DOHH2 (cell line): Measurements from ENCODE around the gene TNFSF8.
A peak's percentile ranks its signal among the peaks of the same experiment; 100 is the strongest.

Source experiments
- H3F3A ChIP-seq: fragments of 200-600 bp; sonication (generic), shearing (Covaris generic); 2 replicates; pipeline ENCODE4 v1.6.0; 2016; ENCODE audit warnings: antibody characterized with exemption, mild to moderate bottlenecking; ENCODE audit not compliant: control insufficient read depth, insufficient read depth
- H3K27ac ChIP-seq: fragments of 200-600 bp; sonication (generic); 2 replicates; pipeline ENCODE4 v1.5.1; 2014; ENCODE audit warnings: low read depth, mild to moderate bottlenecking, low read length, moderate library complexity
- H3K27me3 ChIP-seq: fragments of 200-600 bp; sonication (generic); 2 replicates; pipeline ENCODE4 v1.6.1; 2014; ENCODE audit warnings: mild to moderate bottlenecking, low read length, mixed read lengths; ENCODE audit not compliant: control insufficient read depth
- H3K36me3 ChIP-seq: fragments of 200-600 bp; sonication (generic); 2 replicates; pipeline ENCODE4 v1.6.1; 2014; ENCODE audit warnings: mild to moderate bottlenecking, low read length, moderate library complexity, mixed read lengths; ENCODE audit not compliant: control insufficient read depth
- H3K4me1 ChIP-seq: fragments of 200-600 bp; sonication (generic); 2 replicates; pipeline ENCODE4 v1.6.1; 2014; ENCODE audit warnings: mild to moderate bottlenecking, low read length, mixed read lengths; ENCODE audit not compliant: control insufficient read depth
- H3K4me2 ChIP-seq: fragments of 200-600 bp; sonication (generic); 2 replicates; pipeline ENCODE4 v1.6.0; 2014; ENCODE audit warnings: mild to moderate bottlenecking, low read length, moderate library complexity
- H3K4me3 ChIP-seq: fragments of 200-600 bp; sonication (generic); 2 replicates; pipeline ENCODE4 v1.5.1; 2014; ENCODE audit warnings: mild to moderate bottlenecking, low read length, mixed read lengths
- H3K79me2 ChIP-seq: fragments of 200-600 bp; sonication (generic); 2 replicates; pipeline ENCODE4 v1.6.1; 2014; ENCODE audit warnings: mild to moderate bottlenecking, low read length, mixed read lengths; ENCODE audit not compliant: control insufficient read depth
- H3K9me2 ChIP-seq: fragments of 200-600 bp; sonication (generic); replicated peaks from 2 replicates; pipeline ENCODE4 v1.6.1; 2014; ENCODE audit warnings: mild to moderate bottlenecking, low read length, mixed read lengths; ENCODE audit not compliant: control insufficient read depth
- H3K9me3 ChIP-seq: fragments of 200-600 bp; sonication (generic); 2 replicates; pipeline ENCODE4 v1.6.1; 2014; ENCODE audit warnings: antibody characterized with exemption, low read length, mixed read lengths; ENCODE audit not compliant: control insufficient read depth, insufficient read depth
- H4K20me1 ChIP-seq: fragments of 200-600 bp; sonication (generic); 2 replicates; pipeline ENCODE4 v1.6.0; 2014; ENCODE audit warnings: low read depth, mild to moderate bottlenecking, antibody characterized with exemption, low read length, moderate library complexity; ENCODE audit not compliant: control insufficient read depth, insufficient read depth
- CTCF ChIP-seq: fragments of 200-600 bp; sonication (generic); IDR thresholded peaks from one replicate; pipeline ENCODE4 v1.5.1; 2014; ENCODE audit warnings: antibody characterized with exemption, mild to moderate bottlenecking, low read depth, low read length; ENCODE audit not compliant: poor library complexity, severe bottlenecking
- EZH2phosphoT487 ChIP-seq: fragments of 200-600 bp; sonication (generic); IDR thresholded peaks from 2 replicates; pipeline ENCODE4 v1.6.1; 2017; ENCODE audit warnings: borderline replicate concordance, mild to moderate bottlenecking, antibody characterized with exemption, low read length, moderate library complexity, mixed read lengths

The TNFSF8 gene

GRCh38 chr9:114923918-114924317, 6.5 kb downstream of the TNFSF8 start:
- H3K4me2 ChIP-seq, result no peak overlapping the region
- peaks cover 87% of the 10 kb centered on the region for H3K79me2 ChIP-seq
- no peak overlapping the region for H3K4me3 ChIP-seq
- no peaks in the 10 kb centered on the region for H3K27me3 ChIP-seq
- no peaks in the 10 kb centered on the region for H3K9me2 ChIP-seq
- H4K20me1 ChIP-seq, result peaks cover 5% of the 10 kb centered on the region; the same call in 1 of the 2 replicates
- no peak overlapping the region for H3K27ac ChIP-seq
- peaks cover 24% of the 10 kb centered on the region for H3K36me3 ChIP-seq
- no peaks in the 10 kb centered on the region for H3K9me3 ChIP-seq
- TF ChIP-seq EZH2phosphoT487, result no peak
- no peak for TF ChIP-seq CTCF
- H3K4me1 ChIP-seq, result peaks cover 91% of the 10 kb centered on the region
- peaks cover 19% of the 10 kb centered on the region for H3F3A ChIP-seq

GRCh38 chr9:114921171-114921570, 9.2 kb downstream of the TNFSF8 start:
- Histone ChIP-seq H3K27ac (no peak overlapping the region), H3K79me2 (peaks cover 64% of the 10 kb centered on the region), H3K4me2 (peak overlapping the region; percentile 57), H3K27me3 (no peaks in the 10 kb centered on the region), H3K9me3 (no peaks in the 10 kb centered on the region), H3K4me3 (peak overlapping the region; percentile 43), H3K4me1 (peaks cover 73% of the 10 kb centered on the region), H3K36me3 (peaks cover 41% of the 10 kb centered on the region), H3K9me2 (no peaks in the 10 kb centered on the region), H4K20me1 (peaks cover 5% of the 10 kb centered on the region; the same call in 1 of the 2 replicates), H3F3A (peaks cover 7% of the 10 kb centered on the region)
- TF ChIP-seq CTCF, result no peak
- TF ChIP-seq EZH2phosphoT487, result no peak

GRCh38 chr9:114919611-114920010, 10.8 kb downstream of the TNFSF8 start:
- Histone ChIP-seq H3K79me2 (peaks cover 49% of the 10 kb centered on the region), H3K36me3 (peaks cover 37% of the 10 kb centered on the region), H3K9me3 (no peaks in the 10 kb centered on the region), H4K20me1 (peaks cover 5% of the 10 kb centered on the region; the same call in 1 of the 2 replicates), H3K4me3 (no peak overlapping the region), H3F3A (0 out of 2 replicates have a peak, but pooled peaks cover 5% of the 10 kb centered on the region), H3K27me3 (no peaks in the 10 kb centered on the region), H3K4me1 (peaks cover 60% of the 10 kb centered on the region), H3K9me2 (no peaks in the 10 kb centered on the region), H3K4me2 (peak overlapping the region; percentile 57; the same call in 1 of the 2 replicates), H3K27ac (no peak overlapping the region)
- no peak for TF ChIP-seq CTCF
- no peak for TF ChIP-seq EZH2phosphoT487
